Esophagus mucosa (tissue), 1 donor: ENCODE measurements around the gene PAQR6. TPM values are rescaled to one million over a fixed set of nuclear protein-coding genes. Genes with fewer than 3 reads are reported as not detected.
A peak's percentile ranks its signal among the peaks of the same experiment; 100 is the strongest.

Experiments used
- ATAC-seq: fragments of 200-7000 bp; cut with Tn5 transposase; one replicate; pipeline ENCODE4 v1.9.1; 2020
- total RNA-seq: library from RNA; stranded (reverse); gene quantifications from one replicate; pipeline ENCODE4 v1.2.4, GENCODE V29; 2023
- donor health status: DM: yes; HTN: yes; CAD: no.

The PAQR6 gene
- total RNA-seq, 1 donor from 2014 or later = 2.0 TPM

DNA sequence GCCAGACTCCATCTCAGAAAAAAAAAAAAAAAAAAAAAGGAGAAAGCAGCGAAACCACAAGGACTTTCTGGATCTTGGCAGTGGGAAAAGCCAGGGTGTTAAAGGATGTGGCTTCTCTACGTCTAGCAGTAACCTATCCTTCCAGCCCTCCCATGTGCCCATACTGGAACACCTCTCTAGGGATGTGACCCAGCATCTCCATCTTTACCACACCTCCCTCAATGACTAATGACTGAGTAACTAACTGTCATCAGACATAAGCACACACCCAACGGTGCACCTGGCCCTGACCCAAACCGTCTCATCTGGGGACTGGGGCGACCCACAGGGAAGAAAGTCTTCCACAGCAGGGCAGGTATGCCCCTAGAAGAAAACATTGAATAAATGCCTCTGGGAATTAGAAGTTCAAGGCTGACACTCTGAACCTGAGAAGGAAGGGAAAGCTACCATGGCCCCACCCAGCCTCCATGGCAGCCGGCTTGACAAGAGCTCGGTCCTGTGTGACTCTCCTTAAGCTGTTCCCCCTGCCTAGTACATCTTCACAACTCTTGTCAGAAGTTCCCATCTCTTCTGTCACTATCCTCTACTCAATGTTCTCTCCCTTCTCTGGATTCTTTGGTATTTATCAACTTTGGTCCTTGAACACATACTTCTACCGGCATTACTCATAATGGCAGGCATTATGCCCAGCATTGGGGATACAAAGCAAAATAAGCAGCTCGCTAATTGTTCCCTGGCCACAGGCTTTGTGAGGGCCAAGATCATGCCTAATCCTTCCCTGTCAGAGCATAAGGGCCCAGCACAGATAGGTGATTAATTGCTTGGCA, 14.8 kb upstream of the PAQR6 start:
- peak; percentile 94 for ATAC-seq

GRCh38 chr1:156260896-156261295, 13.0 kb upstream of the PAQR6 start:
- ATAC-seq = no peak

- no peak for ATAC-seq
Observed at GRCh38 chr1:156259805-156260204, 11.9 kb upstream of the PAQR6 start.

DNA sequence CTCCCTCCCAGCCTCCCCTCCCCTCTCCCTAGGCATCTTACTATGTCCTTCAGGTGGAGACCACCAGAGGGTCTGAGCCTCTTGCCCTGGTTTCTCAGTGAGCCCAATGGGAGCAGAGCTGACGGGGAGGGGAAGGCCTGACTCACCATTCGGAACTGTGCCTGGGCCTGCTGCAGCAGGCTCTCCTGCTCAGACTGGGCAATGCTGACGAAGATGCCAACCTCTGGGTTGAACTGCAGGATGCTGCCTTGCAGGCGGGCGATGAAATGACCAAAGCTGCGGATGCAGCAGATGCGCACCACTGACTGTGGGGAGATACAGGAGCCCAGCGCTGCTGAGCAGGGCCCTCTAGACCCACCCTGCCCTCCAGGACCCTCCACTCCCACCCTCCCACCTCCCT, 11.0 kb upstream of the PAQR6 start:
- peak; percentile 72 for ATAC-seq

- no peak for ATAC-seq
Observed at GRCh38 chr1:156257711-156258110, 9.9 kb upstream of the PAQR6 start.

- ATAC-seq = no peak
Observed at GRCh38 chr1:156253634-156254033, 5.8 kb upstream of the PAQR6 start.

DNA sequence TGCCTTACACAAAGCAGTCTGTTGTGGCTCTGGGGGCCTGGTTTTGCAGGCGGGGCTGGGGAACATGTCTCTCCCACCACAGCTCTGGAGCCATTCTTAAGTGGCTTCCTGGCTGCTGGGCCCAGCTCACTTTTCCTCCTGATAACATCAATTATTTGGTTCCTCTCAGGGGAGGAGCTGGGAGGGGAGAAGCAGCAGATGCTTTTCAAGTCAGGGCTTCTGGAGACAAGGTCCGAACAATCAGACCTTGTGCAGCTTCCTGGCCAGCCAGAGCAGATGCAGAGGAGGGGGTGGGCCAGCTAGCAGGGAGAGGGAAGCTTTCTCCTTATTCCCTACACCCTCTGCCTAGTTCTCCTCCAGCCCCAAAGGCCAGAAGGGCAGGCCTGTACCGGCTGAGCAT, 3.7 kb upstream of the PAQR6 start:
- ATAC-seq = no peak

DNA sequence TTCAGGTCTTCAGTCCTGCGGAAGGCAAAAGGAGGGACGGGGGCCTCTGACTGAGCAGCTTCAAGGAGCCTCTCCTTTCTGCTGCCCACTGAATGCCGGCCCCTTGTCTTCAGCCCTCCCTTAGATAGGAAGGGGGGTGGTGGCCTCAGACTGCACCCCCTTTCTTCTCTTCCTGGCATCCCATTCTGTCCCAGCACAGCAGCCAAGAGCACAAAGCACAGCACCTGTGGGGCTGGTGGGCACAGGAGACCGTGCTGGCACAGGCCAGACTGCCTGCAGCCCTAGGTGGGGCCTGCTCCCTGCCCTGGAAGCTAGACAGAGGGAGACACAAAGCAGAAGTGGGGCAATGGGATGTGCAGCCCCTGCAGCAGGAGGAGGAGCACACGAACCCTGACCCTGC, 1.7 kb upstream of the PAQR6 start:
- ATAC-seq = no peak

DNA sequence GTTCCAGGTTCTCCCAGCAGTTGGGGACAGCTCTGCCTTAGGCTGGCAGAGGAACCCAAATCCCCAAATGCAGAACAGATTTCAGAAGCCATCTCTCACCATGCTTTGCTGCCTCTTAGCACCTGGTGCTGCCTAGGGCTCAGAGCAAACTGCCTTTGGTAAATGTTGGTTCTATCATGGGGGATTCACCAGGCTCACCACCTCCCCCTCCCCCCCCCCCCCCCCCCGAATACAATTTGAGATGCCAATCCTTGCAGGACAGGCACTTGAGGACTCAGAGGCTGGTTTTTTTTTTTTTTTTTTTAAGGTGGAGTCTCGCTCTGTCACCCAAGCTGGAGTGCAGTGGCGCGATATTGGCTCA, 447 bp upstream of the PAQR6 start:
- no peak for ATAC-seq

GRCh38 chr1:156246781-156247459, 936 bp downstream of the PAQR6 start:
- ATAC-seq = peak; percentile 64

DNA sequence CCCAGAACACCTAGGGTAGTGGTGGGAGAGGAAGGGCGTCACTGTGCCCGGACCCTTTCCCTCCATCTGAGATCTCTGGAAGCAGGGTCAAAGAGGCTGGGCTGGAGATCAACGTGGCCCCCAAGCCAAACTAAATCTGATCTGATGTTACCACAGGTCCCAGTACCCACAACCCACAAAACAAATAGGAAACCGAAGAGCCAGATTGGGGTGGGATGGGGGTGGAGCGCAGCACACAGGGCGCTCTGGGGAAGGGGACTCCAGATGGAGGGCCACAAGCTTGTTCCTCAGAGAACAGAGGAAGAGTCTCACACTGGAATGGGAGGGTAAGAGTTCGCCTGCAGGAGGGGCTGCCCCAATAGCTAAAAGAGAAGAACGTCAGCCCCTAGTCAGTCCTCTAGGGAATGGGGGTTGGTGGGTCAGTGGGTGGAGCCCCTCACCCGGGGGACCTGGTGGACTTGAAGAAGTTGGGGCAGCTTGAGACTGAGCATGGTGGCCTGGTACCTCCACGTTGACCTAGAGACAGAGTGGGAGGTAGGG, 1.5 kb downstream of the PAQR6 start:
- ATAC-seq = no peak

DNA sequence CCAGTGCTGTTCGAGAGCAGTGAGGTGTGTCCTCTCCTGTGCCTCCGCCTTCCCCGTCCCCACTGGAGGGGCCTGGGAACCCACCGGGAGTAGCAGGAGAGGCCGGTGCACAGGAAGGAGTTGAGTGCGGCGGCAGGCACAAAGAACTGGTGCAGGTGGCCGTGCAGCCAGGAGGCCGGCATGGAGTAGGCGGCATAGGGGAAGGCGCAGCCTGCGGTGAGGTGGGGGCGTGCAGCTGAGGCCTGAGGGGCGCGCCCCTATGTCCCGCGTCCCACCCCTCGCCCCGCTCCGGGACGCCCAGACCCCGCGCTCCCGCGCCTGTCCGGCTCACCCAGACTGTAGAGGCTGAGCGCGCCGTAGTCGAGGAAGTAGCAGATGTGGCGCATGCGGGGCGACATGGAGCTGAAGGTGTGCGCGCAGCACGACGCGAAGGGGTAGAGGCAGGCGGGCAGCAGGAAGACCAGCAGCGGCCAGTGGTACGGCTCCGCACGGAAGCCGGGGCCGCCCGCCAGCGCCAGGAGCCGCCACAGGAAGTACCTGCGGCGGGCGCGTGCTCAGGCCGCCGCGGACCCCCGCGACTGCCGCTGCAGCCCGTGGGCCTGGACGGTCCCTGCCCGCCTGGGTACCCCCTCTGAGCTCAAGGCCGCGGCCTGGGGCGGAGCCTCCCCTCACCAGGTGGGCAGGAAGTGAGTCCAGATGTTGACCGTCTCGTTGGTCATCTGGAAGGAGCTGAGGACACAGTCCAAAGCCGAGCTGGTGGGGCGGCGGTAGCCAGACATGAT, 2.2 kb downstream of the PAQR6 start:
- peak; percentile 29 for ATAC-seq

GRCh38 chr1:156244712-156245111, 3.1 kb downstream of the PAQR6 start:
- no peak for ATAC-seq

DNA sequence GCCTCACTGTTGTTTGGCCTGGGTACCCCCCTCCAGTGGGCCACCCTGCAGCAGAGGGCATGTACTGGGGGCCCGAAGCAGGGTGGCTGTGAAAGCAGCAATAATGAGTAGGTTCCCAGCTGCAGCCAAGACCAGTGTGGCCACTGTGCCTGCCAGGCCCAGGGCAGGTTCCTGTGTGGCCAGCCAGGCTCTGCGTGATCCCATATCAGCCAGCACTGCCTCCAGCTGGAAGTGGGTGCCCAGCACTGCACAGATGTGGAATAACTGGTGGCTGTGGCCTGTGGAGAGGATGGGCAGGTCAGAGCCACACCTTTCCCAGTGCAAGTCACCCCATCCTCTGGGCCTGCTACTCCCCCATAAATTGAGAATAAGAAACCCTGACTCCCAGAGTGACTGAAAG, 3.7 kb downstream of the PAQR6 start:
- ATAC-seq = no peak

DNA sequence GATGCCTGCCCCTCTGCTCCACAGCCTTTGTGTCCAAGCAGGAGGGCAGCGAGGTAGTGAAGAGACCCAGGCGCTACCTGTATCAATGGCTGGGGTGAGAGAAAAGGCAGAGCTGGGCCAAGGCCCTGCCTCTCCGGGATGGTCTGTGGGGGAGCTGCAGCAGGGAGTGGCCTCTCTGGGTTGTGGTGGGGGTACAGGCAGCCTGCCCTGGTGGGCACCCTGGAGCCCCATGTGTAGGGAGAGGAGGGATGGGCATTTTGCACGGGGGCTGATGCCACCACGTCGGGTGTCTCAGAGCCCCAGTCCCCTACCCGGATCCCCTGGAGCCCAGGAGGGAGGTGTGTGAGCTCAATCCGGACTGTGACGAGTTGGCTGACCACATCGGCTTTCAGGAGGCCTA, 5.1 kb downstream of the PAQR6 start:
- ATAC-seq = no peak

GRCh38 chr1:156241926-156242325, 5.9 kb downstream of the PAQR6 start, which contains the start of gene BGLAP:
Gene BGLAP, plus strand, starts transcription at chr1:156242184. Its CDS starts 48 bp downstream, at chr1:156242232.
- no peak for ATAC-seq

DNA sequence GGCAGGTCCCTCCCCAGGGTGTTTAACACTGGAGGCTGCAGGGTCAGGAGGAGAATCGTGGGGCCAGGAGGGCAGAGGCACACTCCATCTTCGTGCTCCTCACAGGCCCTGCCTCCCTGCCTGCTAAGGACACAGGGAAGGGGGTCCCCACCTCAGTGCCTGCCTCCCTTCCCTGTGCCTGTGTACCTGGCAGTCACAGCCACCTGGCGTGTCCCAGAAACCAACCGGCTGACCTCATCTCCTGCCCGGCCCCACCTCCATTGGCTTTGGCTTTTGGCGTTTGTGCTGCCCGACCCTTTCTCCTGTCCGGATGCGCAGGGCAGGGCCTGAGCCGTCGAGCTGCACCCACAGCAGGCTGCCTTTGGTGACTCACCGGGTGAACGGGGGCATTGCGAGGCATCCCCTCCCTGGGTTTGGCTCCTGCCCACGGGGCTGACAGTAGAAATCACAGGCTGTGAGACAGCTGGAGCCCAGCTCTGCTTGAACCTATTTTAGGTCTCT, 6.5 kb downstream of the PAQR6 start:
- ATAC-seq = peak; percentile 69

- ATAC-seq = no peak
Observed at GRCh38 chr1:156238248-156238647, 9.6 kb downstream of the PAQR6 start.

DNA sequence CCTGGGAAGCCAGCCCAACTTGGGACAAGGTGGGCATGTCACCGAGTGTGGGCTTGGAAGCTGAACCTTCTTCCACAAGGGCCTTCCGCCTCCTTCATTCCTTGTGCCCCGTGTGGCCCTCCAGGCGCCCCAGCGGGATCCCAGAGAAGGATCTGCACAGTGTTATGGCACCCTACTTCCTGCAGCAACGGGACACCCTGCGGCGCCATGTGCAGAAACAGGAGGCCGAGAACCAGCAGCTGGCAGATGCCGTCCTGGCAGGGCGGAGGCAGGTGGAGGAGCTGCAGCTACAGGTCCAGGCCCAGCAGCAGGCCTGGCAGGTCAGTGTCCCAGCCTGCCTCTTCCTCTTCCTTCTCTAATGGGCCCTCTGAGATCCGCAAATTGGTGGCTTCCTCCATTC, 11.7 kb downstream of the PAQR6 start:
- ATAC-seq = peak; percentile 48

GRCh38 chr1:156233426-156234127, 14.3 kb downstream of the PAQR6 start:
- no peak for ATAC-seq

DNA sequence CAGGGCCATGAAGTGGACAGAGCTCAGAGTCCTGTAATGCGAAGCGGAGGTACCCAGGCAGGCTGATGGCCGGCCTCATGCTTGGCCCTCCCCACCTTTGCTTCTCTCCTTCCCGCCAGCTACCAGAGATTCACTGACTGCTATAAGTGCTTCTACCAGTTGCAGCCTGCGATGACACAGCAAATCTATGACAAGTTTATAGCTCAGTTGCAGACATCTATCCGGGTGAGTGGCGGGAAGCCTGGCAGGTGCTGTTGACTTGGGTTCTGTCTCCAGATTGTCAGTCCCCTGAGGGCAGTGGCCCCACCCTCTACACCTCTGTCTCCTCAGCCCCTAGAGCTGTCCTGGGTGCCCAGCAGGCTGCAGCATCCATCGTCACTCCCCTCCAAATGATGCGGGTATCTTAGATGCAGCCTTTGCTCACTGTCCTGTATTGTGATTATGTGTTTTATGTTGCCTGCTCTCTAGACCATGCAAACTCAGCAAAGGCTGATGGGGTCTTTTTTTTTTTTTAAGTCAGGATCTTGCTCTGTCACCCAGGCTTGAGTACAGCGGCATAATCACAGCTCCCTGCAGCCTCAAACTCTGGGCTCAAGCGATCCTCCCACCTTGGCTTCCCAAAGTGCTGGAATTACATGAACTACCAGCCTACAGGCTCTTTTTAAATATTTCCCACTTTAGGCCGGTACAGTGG, 15.5 kb downstream of the PAQR6 start:
- ATAC-seq = peak; percentile 11

DNA sequence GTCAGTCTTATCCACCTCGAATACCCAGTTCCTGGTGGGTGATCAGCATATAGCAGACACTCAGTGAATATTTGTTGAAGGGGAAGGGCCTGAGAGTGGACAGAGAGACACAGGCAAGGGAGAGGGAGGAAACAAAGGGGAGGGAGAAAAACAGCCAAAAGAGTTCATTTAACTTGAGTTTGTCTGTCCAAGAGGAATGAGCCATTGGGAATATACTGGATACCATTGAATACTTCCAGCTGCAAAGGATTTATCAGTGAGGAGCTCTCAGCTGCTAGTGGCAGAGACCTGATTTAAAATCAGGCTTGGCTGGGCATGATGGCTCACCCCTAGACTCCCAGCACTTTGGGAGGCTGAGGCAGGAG, 17.4 kb downstream of the PAQR6 start:
- no peak for ATAC-seq
